Ramos (cell line): ENCODE measurements around the gene ST7.

Experiments used
- in situ Hi-C: fragments of 300-500 bp; cut with MboI; formaldehyde crosslinking; loops from one replicate; pipeline ENCODE4 v1.14.3; 2022; ENCODE audit warnings: low sequenced_read_pairs; ENCODE audit not compliant: unreplicated experiment

The ST7 gene

DNA sequence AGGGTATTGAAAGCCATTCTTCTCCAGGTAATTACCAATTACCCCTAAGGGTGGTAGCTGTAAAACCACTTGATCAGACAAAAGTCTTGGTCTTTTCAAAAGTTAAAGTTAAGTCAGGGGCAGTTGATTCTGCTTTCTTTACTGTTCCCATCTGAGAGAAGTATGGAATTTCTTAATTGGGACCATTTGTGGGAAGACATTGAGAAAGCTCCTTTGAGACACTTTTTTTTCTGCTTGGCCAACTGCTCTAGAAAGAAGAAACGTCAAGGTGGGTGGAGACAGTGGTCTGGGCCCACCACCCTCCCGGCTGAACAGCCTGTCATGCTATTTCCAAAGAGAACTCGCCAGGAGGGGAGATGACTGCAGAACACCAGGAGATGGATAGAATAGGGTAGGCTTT, 324.3 kb downstream of the ST7 start:
- in situ Hi-C loops: no loop called here

DNA sequence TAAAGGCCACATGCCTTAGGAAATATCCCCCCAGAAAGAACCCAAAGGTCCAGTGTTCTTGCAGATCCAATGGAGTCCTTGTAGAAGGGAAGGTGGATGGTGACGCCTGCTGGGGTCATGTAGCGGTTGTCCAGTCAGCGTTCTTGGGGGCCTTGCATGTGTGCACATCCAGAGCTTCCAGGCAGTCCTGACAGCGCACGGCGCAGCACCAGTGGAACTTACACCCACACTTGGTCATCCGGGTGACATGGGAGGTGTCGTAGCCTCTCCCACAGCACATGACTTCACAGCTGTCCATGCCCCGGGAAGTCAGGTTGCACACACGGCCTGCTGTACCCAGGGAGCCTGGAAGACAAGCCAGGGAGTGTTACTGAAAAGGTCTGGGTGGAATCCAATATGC, 324.7 kb downstream of the ST7 start:
- in situ Hi-C loops: no loop called here

DNA sequence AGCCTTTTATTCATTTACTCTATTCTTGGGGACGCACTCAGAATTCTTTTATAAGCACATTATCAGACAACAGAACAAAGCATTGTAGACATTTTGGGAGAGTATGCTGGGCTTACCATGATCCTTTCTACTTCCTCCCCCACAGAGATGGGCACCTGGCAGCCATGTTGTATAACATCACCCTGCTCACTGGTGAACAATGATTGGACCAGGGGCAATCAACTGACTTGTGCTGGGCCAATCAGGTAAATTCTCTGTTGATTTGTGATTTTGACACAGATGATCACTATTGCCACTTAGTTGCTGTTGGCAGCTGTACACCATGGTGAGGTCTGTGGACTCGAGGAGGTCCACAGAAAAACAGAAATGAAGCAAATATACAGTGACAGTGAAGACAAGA, 325.9 kb downstream of the ST7 start:
- in situ Hi-C loops: no loop called here
